ENCODE measurements around the gene LONRF2. TPM values are rescaled to one million over a fixed set of nuclear protein-coding genes. Genes with fewer than 3 reads are reported as not detected.
A peak's percentile ranks its signal among the peaks of the same experiment; 100 is the strongest.
"Not testable (repeated sequence)": the region's sequence is repeated elsewhere in the genome, so short reads cannot be mapped to it uniquely, and the experiment has no call there.

The LONRF2 gene
- total RNA-seq, result 1 to 10 TPM in 1 of 2 donors, under 1 TPM in 1; 0.17 to 1.7 TPM

GRCh38 chr2:100321866-100322820 lies at the start of gene LONRF2:
TSS of gene LONRF2 (minus strand) at chr2:100322501. CDS start at chr2:100322093, 408 bp downstream.
- no peak within 1 kb of the TSS for H3K27ac ChIP-seq
- peak within 1 kb of the TSS; percentile 16 for H3K4me3 ChIP-seq
- peaks cover 21% of the 10 kb centered on the region for H3K27me3 ChIP-seq
- no peak for TF ChIP-seq CTCF (IDR thresholded peaks at IDR 0.05)
- no peaks in the 10 kb centered on the region for H3K9me3 ChIP-seq
- H3K9ac ChIP-seq (ENCODE audit: low read depth in 2 of 2, low read length in 2 of 2), result peak within 1 kb of the TSS in 1 of 2 donors; percentile 35
- no peaks in the 10 kb centered on the region for H3K4me1 ChIP-seq
- intact Hi-C loops (cut with DNase I), result no loop called here
- no peaks in the 10 kb centered on the region for H3K36me3 ChIP-seq
- DNase-seq, result no peak

GRCh38 chr2:100367163-100367562 lies 44.9 kb upstream of the LONRF2 start:
- Histone ChIP-seq H3K4me1 (no peaks in the 10 kb centered on the region), H3K9me3 (no peaks in the 10 kb centered on the region), H3K27ac (no peak overlapping the region), H3K9ac (ENCODE audit: low read depth in 2 of 2, low read length in 2 of 2) (no peak overlapping the region), H3K27me3 (no peaks in the 10 kb centered on the region), H3K36me3 (no peaks in the 10 kb centered on the region), H3K4me3 (no peak overlapping the region)
- DNase-seq, result no peak
- no peak for TF ChIP-seq CTCF (IDR thresholded peaks at IDR 0.05)
- intact Hi-C loops (cut with DNase I), result no loop called here

GRCh38 chr2:100365434-100365833 lies 43.1 kb upstream of the LONRF2 start:
- intact Hi-C loops (cut with DNase I), result no loop called here

GRCh38 chr2:100362269-100362668 lies 40.0 kb upstream of the LONRF2 start:
- H3K36me3 ChIP-seq; DNase-seq; H3K4me1 ChIP-seq; H3K9ac ChIP-seq (ENCODE audit: low read depth in 2 of 2, low read length in 2 of 2); H3K27me3 ChIP-seq; H3K9me3 ChIP-seq; H3K4me3 ChIP-seq; H3K27ac ChIP-seq; intact Hi-C loops (cut with DNase I): not testable (repeated sequence)

More at GRCh38 chr2:100365434-100365833, 43.1 kb upstream of the LONRF2 start:
- H3K9ac ChIP-seq (ENCODE audit: low read depth in 2 of 2, low read length in 2 of 2), result no peak overlapping the region
- H3K9me3 ChIP-seq, result no peaks in the 10 kb centered on the region
- H3K27me3 ChIP-seq, result no peaks in the 10 kb centered on the region
- peak; percentile 32 for DNase-seq
- no peaks in the 10 kb centered on the region for H3K36me3 ChIP-seq
- H3K4me3 ChIP-seq, result no peak overlapping the region
- no peaks in the 10 kb centered on the region for H3K4me1 ChIP-seq
- no peak overlapping the region for H3K27ac ChIP-seq
- TF ChIP-seq CTCF (IDR thresholded peaks at IDR 0.05), result no peak

- TF ChIP-seq CTCF (IDR thresholded peaks at IDR 0.05), result no peak
- intact Hi-C loops (cut with DNase I), result no loop called here
- H3K4me3 ChIP-seq, result no peak overlapping the region
These were observed 37.3 kb upstream of the LONRF2 start for GRCh38 chr2:100359576-100359975.

GRCh38 chr2:100358554-100358953 lies 36.3 kb upstream of the LONRF2 start:
- Histone ChIP-seq H3K4me1 (no peaks in the 10 kb centered on the region), H3K4me3 (no peak overlapping the region), H3K36me3 (no peaks in the 10 kb centered on the region), H3K9me3 (no peaks in the 10 kb centered on the region), H3K27me3 (no peaks in the 10 kb centered on the region), H3K9ac (ENCODE audit: low read depth in 2 of 2, low read length in 2 of 2) (no peak overlapping the region), H3K27ac (no peak overlapping the region)
- intact Hi-C loops (cut with DNase I), result no loop called here
- no peak for DNase-seq
- TF ChIP-seq CTCF (IDR thresholded peaks at IDR 0.05), result no peak

More at GRCh38 chr2:100359576-100359975, 37.3 kb upstream of the LONRF2 start:
- Histone ChIP-seq H3K27me3 (no peaks in the 10 kb centered on the region), H3K4me1 (no peaks in the 10 kb centered on the region), H3K9ac (ENCODE audit: low read depth in 2 of 2, low read length in 2 of 2) (no peak overlapping the region), H3K9me3 (no peaks in the 10 kb centered on the region), H3K36me3 (no peaks in the 10 kb centered on the region), H3K27ac (no peak overlapping the region)
- DNase-seq, result no peak
